Activated T-helper 9 cell treated with anti-CD3 and anti-CD28 coated beads, Interleukin-2, amount 50 U/mL, for 16 hours (primary cell): Measurements from ENCODE around the gene TYRO3.

Experiments used
- DNase-seq: peaks from one replicate; pipeline ENCODE4 v3.0.0-alpha.2; 2020; ENCODE audit warnings: low read depth

The TYRO3 gene

GRCh38 chr15:41558400-41559238 is at the start of gene TYRO3:
Gene TYRO3 (plus strand): TSS chr15:41559212. CDS start chr15:41559258, 46 bp downstream.
- DNase-seq, result peak; percentile 67

GRCh38 chr15:41510728-41511127 is 48.3 kb upstream of the TYRO3 start:
- DNase-seq, result no peak

GRCh38 chr15:41511331-41511898 is 47.6 kb upstream of the TYRO3 start:
- DNase-seq, result no peak

DNA sequence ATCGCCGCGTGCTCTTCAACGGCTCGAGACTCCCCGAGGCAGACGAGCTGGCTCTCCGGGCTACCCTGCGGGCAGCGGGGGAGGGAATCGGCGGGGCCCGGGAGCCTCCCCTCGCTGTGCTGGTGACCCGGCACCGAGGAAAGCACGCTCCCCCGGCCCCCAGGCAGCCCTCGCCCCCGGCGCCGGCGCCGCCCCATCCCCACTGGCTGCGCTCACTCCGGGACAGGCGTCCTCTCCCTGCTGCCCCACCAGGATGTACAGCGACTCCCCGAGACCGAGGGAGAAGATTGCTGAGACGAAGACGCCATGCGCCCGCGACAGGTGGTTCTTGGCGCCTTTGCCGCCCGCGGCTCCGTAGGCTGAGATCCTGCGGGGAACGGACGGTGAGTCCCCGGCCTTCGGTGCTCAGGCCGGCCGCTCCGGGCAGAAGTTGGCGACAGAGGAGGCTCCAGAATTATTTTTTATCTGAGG is 47.1 kb upstream of the TYRO3 start:
- DNase-seq, result peak; percentile 10

DNA sequence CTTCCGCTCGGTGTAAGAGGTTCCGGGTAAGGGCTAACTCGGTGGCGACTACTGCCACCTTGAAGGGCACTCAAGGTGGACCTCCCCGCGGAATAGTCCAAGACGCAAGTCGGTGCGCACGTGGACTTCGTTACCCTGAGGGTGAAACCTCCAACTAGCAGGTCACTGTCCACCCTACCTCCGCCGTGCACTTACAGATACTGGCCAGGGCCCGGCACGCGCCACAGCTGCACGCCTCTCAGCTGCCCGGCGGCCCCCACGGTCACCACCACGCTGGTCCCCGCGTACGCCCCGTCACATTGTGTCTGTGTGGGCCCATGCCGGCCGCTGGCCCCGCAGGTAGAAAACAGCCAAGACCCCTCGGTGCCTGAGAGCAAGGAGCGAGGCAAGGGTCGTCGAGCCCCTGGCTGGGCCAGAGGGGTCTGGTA is 46.5 kb upstream of the TYRO3 start:
- DNase-seq, result no peak

DNA sequence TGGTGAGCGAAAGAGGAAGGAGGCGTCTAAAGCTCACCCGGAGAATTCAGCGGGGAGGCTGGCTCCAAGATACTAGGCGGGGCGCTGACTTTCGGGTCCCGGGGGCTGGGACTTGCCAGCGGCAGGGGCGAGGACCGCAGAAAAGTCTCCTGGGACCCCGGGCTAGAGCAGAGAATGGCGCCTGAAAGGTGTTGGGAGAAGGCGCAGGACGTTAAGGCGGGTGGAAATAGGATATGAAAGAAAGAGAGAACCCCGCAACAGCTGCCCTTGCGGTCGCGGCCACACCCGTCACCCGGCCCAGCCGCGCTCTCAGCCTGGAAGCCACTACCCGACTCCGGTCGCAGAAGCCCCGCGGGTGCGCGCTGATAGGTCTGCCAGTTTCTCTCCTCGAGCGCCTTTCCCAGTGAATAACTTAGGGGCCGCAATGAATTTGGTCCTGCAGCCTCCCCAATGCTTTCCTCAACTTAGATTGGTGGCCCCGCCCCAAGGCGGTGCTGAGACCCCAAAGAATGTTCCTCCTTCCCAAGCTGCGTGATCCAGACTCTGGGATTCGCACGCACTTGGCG is 46.0 kb upstream of the TYRO3 start:
- DNase-seq, result no peak

- DNase-seq, result no peak
Observed at GRCh38 chr15:41513506-41514227, 45.3 kb upstream of the TYRO3 start, which contains the start of gene LTK. Gene LTK (minus strand): TSS chr15:41513827. CDS start chr15:41513709, 118 bp downstream.

GRCh38 chr15:41517895-41518449 is 41.0 kb upstream of the TYRO3 start:
- no peak for DNase-seq

DNA sequence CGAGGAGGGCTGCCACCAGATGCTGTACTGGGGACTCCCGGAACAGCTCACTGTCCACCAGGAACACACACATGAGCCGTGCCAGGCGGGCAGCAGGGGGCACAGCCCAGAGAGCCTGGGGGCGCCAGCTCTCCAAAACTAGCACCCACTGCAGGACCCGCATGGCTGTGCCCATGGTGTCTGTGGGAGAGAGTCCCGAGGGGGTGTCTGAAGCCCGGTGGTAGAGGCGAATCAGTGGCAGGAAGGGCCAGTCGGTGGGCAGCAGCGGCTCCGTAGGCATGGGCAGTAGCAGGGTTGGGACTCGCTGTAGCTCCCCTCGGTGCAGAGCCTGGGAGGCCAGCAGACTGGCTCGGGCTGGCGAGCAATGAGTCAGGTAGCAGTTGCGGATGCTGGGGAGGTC is 38.4 kb upstream of the TYRO3 start:
- DNase-seq, result no peak

DNA sequence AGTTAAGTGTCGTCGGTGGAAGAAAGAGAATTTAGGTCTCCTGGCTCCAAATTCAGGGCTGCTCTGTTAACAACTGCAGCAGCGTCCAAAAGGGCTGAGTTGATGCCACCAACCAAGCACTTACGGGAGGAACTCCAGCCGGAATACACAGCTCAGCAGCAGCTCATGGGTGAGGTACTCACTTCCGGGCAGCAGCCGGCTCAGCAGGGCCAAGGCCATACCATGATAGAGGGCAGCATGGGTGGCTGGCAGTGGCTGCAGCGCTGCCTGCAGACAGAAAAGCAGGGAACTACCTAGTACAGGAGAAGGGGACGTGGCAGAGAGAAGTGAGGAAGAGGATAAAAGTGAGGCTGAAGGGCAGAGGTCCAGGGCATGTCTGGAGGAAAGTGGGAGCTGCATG is 37.4 kb upstream of the TYRO3 start:
- no peak for DNase-seq

DNA sequence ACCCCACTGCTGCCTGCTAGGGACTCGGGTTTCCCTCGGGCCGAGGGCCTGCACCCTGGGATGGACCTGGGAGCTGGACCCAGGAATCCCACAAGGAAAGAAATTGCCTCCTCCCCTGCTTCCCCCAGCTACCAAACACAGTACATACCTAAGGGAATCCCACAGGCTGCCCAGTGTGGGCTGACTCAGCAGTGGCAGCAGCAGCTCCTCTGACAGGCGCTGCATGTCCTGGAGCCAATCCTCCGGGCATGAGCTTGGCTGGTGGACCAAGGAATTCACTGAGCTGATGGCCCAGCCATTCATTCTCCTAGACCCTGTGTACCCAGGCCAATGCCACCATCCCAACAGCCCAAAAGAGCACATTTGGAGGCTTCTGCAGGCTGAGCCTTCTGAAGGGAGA is 35.9 kb upstream of the TYRO3 start:
- no peak for DNase-seq

DNA sequence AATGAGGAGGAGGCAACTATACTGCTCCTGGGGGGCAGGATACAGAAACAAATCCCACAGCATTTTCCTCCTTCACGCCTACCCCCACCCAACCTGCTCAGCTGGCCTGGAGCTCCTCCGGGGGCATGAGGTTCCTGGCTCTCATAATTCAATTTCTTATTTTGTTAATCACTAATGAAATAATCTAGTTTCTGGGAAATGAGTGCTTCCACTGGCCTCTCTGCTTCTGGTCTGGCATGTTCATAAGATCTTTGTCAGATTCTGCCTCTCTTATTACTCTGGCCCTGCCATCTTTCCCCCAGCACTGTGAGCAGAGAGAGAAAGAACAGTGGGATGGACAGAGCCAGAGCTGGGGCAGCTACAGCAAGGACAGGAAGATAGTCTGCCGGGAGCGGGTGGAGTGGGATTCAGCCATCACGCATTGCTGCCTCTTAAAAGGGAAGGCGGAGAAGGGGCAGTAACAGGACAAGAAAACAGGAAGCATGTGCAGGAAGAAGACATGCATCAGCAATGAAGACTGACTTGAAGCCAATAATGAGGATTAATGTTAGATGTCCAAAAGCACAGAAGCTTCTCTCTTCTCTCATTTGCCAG is 28.6 kb upstream of the TYRO3 start:
- DNase-seq, result no peak

DNA sequence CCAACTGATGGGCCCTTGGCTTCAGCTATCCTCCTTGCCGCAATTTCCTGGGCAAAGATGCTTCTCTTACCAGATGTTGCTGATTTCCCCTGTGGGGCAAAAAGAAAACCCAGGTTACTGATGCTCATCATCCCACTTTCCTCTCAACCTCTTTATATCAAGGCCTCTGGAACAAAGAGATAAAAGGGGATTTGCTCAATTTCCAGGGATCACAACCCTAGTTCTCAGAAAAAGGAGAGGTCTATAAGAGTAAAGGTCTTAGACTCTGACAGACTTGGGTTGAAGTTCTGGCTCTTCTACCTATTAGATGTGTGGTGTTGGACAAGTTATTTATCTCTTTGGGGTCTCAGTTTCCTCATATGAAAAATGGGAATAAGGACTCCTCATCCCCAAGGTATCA is 23.5 kb upstream of the TYRO3 start:
- no peak for DNase-seq

DNA sequence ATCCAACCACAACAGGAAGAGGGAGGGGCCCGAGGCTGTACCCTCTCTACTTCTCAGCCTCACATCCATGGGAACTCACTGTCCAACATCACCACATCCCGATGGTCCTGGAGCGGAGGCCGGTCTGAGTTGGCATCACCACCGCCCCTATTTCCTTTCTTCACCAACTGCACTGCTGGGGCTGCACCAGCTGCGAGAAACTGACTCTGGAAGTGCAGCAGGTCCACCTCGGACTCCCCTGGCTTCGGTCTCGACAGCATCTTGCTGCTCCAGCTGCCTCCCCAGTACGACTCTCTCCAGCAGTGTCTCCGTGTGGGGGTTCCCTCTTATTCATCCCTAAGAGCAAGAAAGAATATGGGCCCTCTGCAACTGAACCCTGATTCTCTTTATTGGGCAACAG is 22.1 kb upstream of the TYRO3 start:
- DNase-seq, result no peak

- no peak for DNase-seq
Observed at GRCh38 chr15:41543521-41543870, 15.5 kb upstream of the TYRO3 start.

DNA sequence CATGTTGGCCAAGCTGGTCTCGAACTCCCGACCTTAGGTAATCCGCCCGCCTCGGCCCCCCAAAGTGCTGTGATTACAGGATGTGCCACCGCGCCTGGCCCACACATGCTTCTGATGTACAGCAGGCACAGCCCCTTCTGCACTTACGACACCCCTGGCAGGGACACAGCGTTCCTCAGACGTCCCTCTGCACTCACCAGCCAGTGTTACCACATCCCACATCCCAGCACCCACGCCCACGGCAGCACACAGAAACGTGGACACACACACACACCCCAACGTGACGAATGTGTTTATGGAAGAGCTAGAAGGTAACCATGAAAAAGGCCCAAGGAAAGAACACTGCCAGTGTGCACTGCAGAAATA is 14.4 kb upstream of the TYRO3 start:
- DNase-seq, result no peak

DNA sequence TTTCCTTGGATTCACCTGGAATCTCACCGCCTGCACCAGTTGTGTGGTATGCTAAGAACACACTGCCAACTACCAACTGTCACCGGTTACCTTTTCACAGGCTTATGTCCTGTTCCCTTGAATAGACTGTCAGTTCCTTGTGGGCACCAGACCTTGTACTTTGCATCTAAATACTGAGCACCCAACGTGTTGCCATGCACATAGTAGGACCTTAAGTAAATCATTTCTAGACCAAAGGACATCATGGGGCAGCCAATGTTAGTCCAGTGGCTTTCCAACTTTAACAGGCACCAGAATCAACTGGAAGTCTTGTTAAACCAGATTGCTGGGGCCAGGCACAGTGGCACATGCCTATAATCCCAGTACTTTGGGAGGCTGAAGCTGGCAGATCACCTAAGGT is 13.8 kb upstream of the TYRO3 start:
- no peak for DNase-seq

DNA sequence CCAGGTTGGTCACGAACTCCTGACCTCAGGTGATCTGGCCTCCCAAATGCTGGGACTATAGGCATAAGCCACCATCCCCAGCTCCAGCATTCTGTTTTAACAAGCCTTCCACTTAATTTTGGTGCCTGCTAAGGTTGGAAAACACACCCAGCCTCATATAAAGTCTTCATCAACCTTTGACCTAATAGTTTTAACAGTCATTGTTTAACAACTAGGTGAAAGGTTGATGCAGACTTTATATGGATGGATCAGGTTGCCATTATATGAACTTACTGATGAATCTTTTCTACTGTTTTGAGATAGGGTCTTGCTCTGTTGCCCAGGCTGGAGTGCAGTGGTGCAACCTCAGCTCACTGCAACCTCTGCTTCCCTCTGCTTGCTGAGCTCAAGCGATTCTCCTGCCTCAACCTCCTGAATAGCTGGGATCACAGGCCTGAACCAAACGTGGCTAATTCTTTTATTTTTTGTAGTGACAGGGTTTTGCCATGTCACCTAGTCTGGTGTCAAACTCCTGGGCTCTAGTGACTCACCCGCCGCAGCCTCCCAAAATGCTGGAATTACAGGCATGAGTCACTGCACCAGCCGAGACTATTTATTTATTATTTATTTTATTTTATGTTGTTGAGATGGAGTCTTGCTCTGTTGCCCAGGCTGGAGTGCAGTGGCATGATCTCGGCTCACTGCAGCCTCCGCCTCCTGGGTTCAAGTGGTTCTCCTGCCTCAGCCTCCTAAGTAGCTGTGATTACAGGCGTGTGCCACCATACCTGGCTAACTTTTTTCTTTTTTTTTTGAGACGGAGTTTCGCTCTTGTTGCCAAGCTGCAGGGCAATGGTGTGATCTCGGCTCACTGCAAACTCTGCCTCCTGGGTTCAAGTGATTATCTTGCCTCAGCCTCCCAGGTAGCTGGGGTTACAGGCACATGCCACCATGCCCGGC is 11.9 kb upstream of the TYRO3 start:
- DNase-seq, result no peak

DNA sequence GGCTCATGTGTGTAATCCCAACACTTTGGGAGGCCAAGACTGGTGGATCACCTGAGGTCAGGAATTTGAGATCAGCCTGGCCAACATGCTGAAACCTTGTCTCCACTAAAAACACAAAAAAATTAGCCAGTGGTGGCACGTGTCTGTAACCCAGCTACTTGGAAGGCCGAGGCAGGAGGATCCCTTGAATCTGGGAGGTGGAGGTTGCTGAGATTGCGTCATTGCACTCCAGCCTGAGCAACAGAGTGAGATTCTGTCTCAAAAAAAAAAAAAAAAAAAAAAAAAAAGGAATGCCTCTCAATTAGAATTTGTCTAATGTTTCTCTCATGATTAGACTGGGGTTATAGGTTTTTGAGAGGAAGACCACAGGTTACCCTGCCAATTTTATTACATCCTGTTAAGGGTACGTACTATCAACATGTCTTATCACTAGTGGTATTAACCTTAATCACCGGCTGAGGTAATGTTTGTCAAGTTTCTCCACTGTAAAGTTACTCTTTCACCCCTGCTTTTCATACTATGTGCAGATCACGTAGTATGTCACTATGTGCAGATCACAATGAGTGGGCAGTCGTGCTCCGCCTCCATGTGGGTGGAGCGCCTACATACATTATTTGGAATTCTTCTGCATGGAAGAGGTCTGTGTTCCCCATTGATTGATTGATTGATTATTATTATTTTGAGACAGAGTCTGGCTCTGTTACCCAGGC is 8.8 kb upstream of the TYRO3 start:
- DNase-seq, result no peak

GRCh38 chr15:41553731-41554130 is 5.3 kb upstream of the TYRO3 start:
- no peak for DNase-seq
